Natural killer cell (primary cell): ENCODE results near the gene SH3BP5L. TPM values are rescaled to one million over a fixed set of nuclear protein-coding genes. Genes with fewer than 3 reads are reported as not detected.

Experiments used
- ATAC-seq, 3 donors: fragments of 150-1000 bp in 2 of 3; fragments of 200-7000 bp in 1 of 3; cut with Tn5 transposase; 1 replicate in 1 of 3; 2 replicates in 2 of 3; pipeline ENCODE4 v1.10.0; 2021; ENCODE audit warnings: mild to moderate bottlenecking in 2 of 3, moderate library complexity in 2 of 3
- DNase-seq, 2 donors: peaks; one replicate each; pipeline versions ENCODE4 v3.0.0 to v3.0.0-alpha.2; 2013 to 2021; ENCODE audit warnings: mixed read lengths in 1 of 2
- H3K27ac ChIP-seq: one replicate; pipeline ENCODE4 v1.5.1; 2013; ENCODE audit warnings: mild to moderate bottlenecking, low read length
- H3K27me3 ChIP-seq: one replicate; pipeline ENCODE4 v1.6.1; 2013; ENCODE audit warnings: low read length; ENCODE audit not compliant: control insufficient read depth, insufficient read depth
- H3K36me3 ChIP-seq: one replicate; pipeline ENCODE4 v1.6.1; 2013; ENCODE audit warnings: low read length; ENCODE audit not compliant: control insufficient read depth, insufficient read depth
- H3K4me1 ChIP-seq: one replicate; pipeline ENCODE4 v1.6.1; 2013; ENCODE audit warnings: low read length; ENCODE audit not compliant: control insufficient read depth, insufficient read depth
- H3K4me3 ChIP-seq: one replicate; pipeline ENCODE4 v1.5.1; 2013; ENCODE audit warnings: low read length
- H3K9me3 ChIP-seq: one replicate; pipeline ENCODE4 v1.6.1; 2013; ENCODE audit warnings: low read length; ENCODE audit not compliant: control insufficient read depth, insufficient read depth
- H3K27ac Mint-ChIP-seq, 2 donors: one replicate each; pipeline ENCODE4 v1.8.0; 2022; ENCODE audit warnings: mild to moderate bottlenecking in 2 of 2, mixed read lengths in 2 of 2, moderate library complexity in 1 of 2
- H3K27me3 Mint-ChIP-seq, 2 donors: one replicate each; pipeline ENCODE4 v1.8.0; 2022; ENCODE audit warnings: low read depth in 2 of 2, mixed read lengths in 2 of 2
- H3K36me3 Mint-ChIP-seq: one replicate; pipeline ENCODE4 v1.8.0; 2022; ENCODE audit warnings: mixed read lengths
- H3K4me1 Mint-ChIP-seq, 2 donors: one replicate each; pipeline ENCODE4 v1.8.0; 2022; ENCODE audit warnings: mixed read lengths in 2 of 2
- H3K4me3 Mint-ChIP-seq: one replicate; pipeline ENCODE4 v1.8.0; 2022; ENCODE audit warnings: mild to moderate bottlenecking, moderate library complexity, mixed read lengths
- H3K9me3 Mint-ChIP-seq, 2 donors: one replicate each; pipeline ENCODE4 v1.8.0; 2022; ENCODE audit warnings: mixed read lengths in 2 of 2
- CTCF ChIP-seq: fragments of 200-600 bp; IDR thresholded peaks from one replicate; pipeline ENCODE4 v1.8.0; 2022; ENCODE audit warnings: antibody characterized with exemption
- WGBS: methylation state at CpG from one replicate; pipeline ENCODE4 v1.1.7; 2013; ENCODE audit warnings: missing lambda C conversion rate; ENCODE audit not compliant: insufficient coverage; 5-methylcytosine and 5-hydroxymethylcytosine counted together
- intact Hi-C: fragments of 100-400 bp; cut with micrococcal nuclease; formaldehyde crosslinking; loops from one replicate; pipeline ENCODE4 v1.14.2; 2022
- total RNA-seq, 4 donors: library from RNA; stranded (reverse); fragments of 120-200 nt in 1 of 4; gene quantifications; one replicate each; pipeline versions ENCODE4 v1.2.3 to v1.2.4, GENCODE V29; 2013 to 2022

The SH3BP5L gene
- total RNA-seq, 3 donors from 2014 or later (not counting 1 experiment from before 2014, with no cell fraction given): 19.0 to 27.5 (median 22.9) TPM

- peaks cover 14 to 50% of the 10 kb centered on the region in 2 donors for H3K4me1 Mint-ChIP-seq
- Histone ChIP-seq H3K27ac (no peak overlapping the region), H3K4me1 (peaks cover 34% of the 10 kb centered on the region), H3K9me3 (no peaks in the 10 kb centered on the region), H3K27me3 (no peaks in the 10 kb centered on the region), H3K36me3 (peaks cover 55% of the 10 kb centered on the region), H3K4me3 (no peak overlapping the region)
- H3K27ac Mint-ChIP-seq: peak overlapping the region; percentile 18 to 46
- 34% methylated on average over 5 of the region's 6 CpGs for WGBS
- TF ChIP-seq CTCF: no peak
- intact Hi-C loops: no loop called here
- peaks cover 18% of the 10 kb centered on the region for H3K36me3 Mint-ChIP-seq
- ATAC-seq: peak in 2 of 3 donors; percentile 29 to 84
- no peaks in the 10 kb centered on the region for H3K9me3 Mint-ChIP-seq
- no peaks in the 10 kb centered on the region for H3K27me3 Mint-ChIP-seq
- no peak overlapping the region for H3K4me3 Mint-ChIP-seq
- no peak for DNase-seq
These were observed 8.7 kb downstream of the SH3BP5L start for GRCh38 chr1:248817065-248817464.

- no peaks in the 10 kb centered on the region for H3K27me3 Mint-ChIP-seq
- 93% methylated on average over 13 of the region's 13 CpGs for WGBS
- H3K36me3 Mint-ChIP-seq: peaks cover 18% of the 10 kb centered on the region
- H3K4me1 Mint-ChIP-seq: peaks cover 11 to 50% of the 10 kb centered on the region in 2 donors
- peak overlapping the region; percentile 18 to 46 for H3K27ac Mint-ChIP-seq
- ATAC-seq (no peak), DNase-seq (no peak)
- Histone ChIP-seq H3K4me3 (no peak overlapping the region), H3K36me3 (peaks cover 55% of the 10 kb centered on the region), H3K27me3 (no peaks in the 10 kb centered on the region), H3K9me3 (no peaks in the 10 kb centered on the region), H3K4me1 (peaks cover 27% of the 10 kb centered on the region), H3K27ac (no peak overlapping the region)
- intact Hi-C loops: no loop called here
- no peak for TF ChIP-seq CTCF
- H3K9me3 Mint-ChIP-seq: no peaks in the 10 kb centered on the region
- H3K4me3 Mint-ChIP-seq: no peak overlapping the region
These were observed 9.5 kb downstream of the SH3BP5L start for GRCh38 chr1:248816042-248816851.

- intact Hi-C loops: no loop called here
- H3K27me3 ChIP-seq: no peaks in the 10 kb centered on the region
- H3K4me1 ChIP-seq: peaks cover 27% of the 10 kb centered on the region
- H3K36me3 ChIP-seq: peaks cover 50% of the 10 kb centered on the region
- Mint-ChIP-seq H3K36me3 (peaks cover 18% of the 10 kb centered on the region), H3K27me3 (no peaks in the 10 kb centered on the region), H3K9me3 (no peaks in the 10 kb centered on the region), H3K4me3 (no peak overlapping the region), H3K4me1 (peaks cover 11 to 48% of the 10 kb centered on the region in 2 donors), H3K27ac (peak overlapping the region in 1 of 2 donors; percentile 29)
- DNase-seq (no peak), ATAC-seq (no peak)
- H3K4me3 ChIP-seq: no peak overlapping the region
- TF ChIP-seq CTCF: no peak
- H3K9me3 ChIP-seq: no peaks in the 10 kb centered on the region
- no peak overlapping the region for H3K27ac ChIP-seq
- WGBS: 96% methylated on average over 10 of the region's 10 CpGs
These were observed 10.2 kb downstream of the SH3BP5L start for GRCh38 chr1:248815407-248816034.
